Lung (tissue), 4 donors: ENCODE data around the gene POT1. TPM values are rescaled to one million over a fixed set of nuclear protein-coding genes. Genes with fewer than 3 reads are reported as not detected.

Source experiments
- polyA plus RNA-seq, 2 donors: library from polyadenylated mRNA; stranded (reverse); fragments of 200-250 nt; gene quantifications; one replicate each; pipeline ENCODE4 v1.2.1, GENCODE V29; 2013
- total RNA-seq, 2 donors: library from RNA; depleted of rRNA in 1 of 2; stranded (reverse); fragments of >200 nt in 1 of 2; gene quantifications; one replicate each; pipeline ENCODE4 v1.2.1, GENCODE V29; 2014 to 2021
- donor health status: Bipolar disorder and iron deficiency.
- donor health status: healthy.
- donor health status: DM: yes; HTN: yes; CAD: no.

Gene POT1
- total and polyA plus RNA-seq, 4 donors = 6.9 to 93.7 (median 12.2) TPM

Other genes with a start within 250 kb of the POT1 start
- gene GPR37, start 164.0 kb downstream of the POT1 start, total RNA-seq = 1 to 10 TPM; 1.1 to 2.8 TPM
- under 1 TPM; 0.08 to 0.78 TPM for gene GPR37, start 164.0 kb downstream of the POT1 start, polyA plus RNA-seq